NB4 (cell line): ENCODE results near the gene SLC13A2.
A peak's percentile ranks its signal among the peaks of the same experiment; 100 is the strongest.

Source experiments
- DNase-seq: peaks from one replicate; pipeline ENCODE4 v3.0.0; 2010; ENCODE audit warnings: low read depth
- H3K4me3 ChIP-seq: one replicate; pipeline ENCODE4 v1.5.1; 2011; ENCODE audit warnings: mild to moderate bottlenecking, low read depth, low read length, moderate library complexity
- CTCF ChIP-seq: IDR thresholded peaks from one replicate; pipeline ENCODE4 v1.5.1; 2012; ENCODE audit warnings: low read depth, low read length
- MAX ChIP-seq: IDR thresholded peaks from 2 replicates; pipeline ENCODE4 v1.6.1; 2011; ENCODE audit warnings: low read depth, low read length
- MYC ChIP-seq: IDR thresholded peaks from 2 replicates; pipeline ENCODE4 v1.6.1; 2011; ENCODE audit warnings: low read depth, low read length
- POLR2A ChIP-seq: IDR thresholded peaks from 2 replicates; pipeline ENCODE4 v1.6.1; 2011; ENCODE audit warnings: mild to moderate bottlenecking; ENCODE audit not compliant: insufficient read length; ENCODE audit errors: extremely low read depth

SLC13A2 gene

GRCh38 chr17:28475151-28475900 lies 1.9 kb downstream of the SLC13A2 start:
- no peak for DNase-seq
- TF ChIP-seq MYC (no peak), POLR2A (no peak), MAX (no peak), CTCF (no peak)

GRCh38 chr17:28476076-28476865 lies 2.8 kb downstream of the SLC13A2 start:
- no peak overlapping the region for H3K4me3 ChIP-seq
- TF ChIP-seq CTCF (no peak), MAX (no peak), MYC (no peak), POLR2A (no peak)
- DNase-seq, result no peak

More at GRCh38 chr17:28475151-28475900, 1.9 kb downstream of the SLC13A2 start:
- no peak overlapping the region for H3K4me3 ChIP-seq

- H3K4me3 ChIP-seq, result no peak overlapping the region
- TF ChIP-seq POLR2A (no peak), CTCF (no peak), MAX (no peak), MYC (no peak)
- no peak for DNase-seq
These were observed 4.5 kb downstream of the SLC13A2 start for GRCh38 chr17:28477928-28478327.

GRCh38 chr17:28478712-28479615 lies 5.5 kb downstream of the SLC13A2 start:
- no peak overlapping the region for H3K4me3 ChIP-seq
- DNase-seq, result peak; percentile 59
- no peak for TF ChIP-seq MYC
- TF ChIP-seq MAX, result no peak
- no peak for TF ChIP-seq POLR2A
- no peak for TF ChIP-seq CTCF

- DNase-seq, result no peak
- no peak for TF ChIP-seq CTCF
- no peak for TF ChIP-seq POLR2A
- no peak for TF ChIP-seq MAX
- TF ChIP-seq MYC, result no peak
- H3K4me3 ChIP-seq, result no peak overlapping the region
These were observed 6.8 kb downstream of the SLC13A2 start for GRCh38 chr17:28480278-28480677.
